C4-2B (cell line): Measurements from ENCODE around the gene MARCHF4.

ENCODE experiments used
- CTCF ChIP-seq: fragments of 450-650 bp; conservative IDR thresholded peaks from 2 replicates; pipeline ENCODE4 v1.5.1; 2017; ENCODE audit warnings: mild to moderate bottlenecking
- ZFX ChIP-seq: fragments of 450-650 bp; IDR thresholded peaks from 2 replicates; pipeline ENCODE4 v1.6.1; 2017

GRCh38 chr2:216399621-216400020, 27.3 kb upstream of the MARCHF4 start:
- TF ChIP-seq CTCF (no peak), ZFX (no peak)
